Stimulated activated effector memory CD8-positive, alpha-beta T cell treated with anti-CD3 and anti-CD28 coated beads, Interleukin-12 subunit alpha, Interleukin-12 subunit beta, amount 100 ng/mL, for 72 hours (primary cell): ENCODE data around the gene TMCC2.
A peak's percentile ranks its signal among the peaks of the same experiment; 100 is the strongest.
"Not testable (repeated sequence)": the region's sequence is repeated elsewhere in the genome, so short reads cannot be mapped to it uniquely, and the experiment has no call there.

ENCODE experiments used
- ATAC-seq: fragments of 150-1000 bp; cut with Tn5 transposase; 2 replicates; pipeline ENCODE4 v1.10.0; 2021
- DNase-seq, 2 donors: peaks; one replicate each; pipeline ENCODE4 v3.0.0; 2021 to 2022; ENCODE audit warnings: low spot score in 2 of 2
- H3K27ac Mint-ChIP-seq: one replicate; pipeline ENCODE4 v1.8.0; 2022; ENCODE audit warnings: mild to moderate bottlenecking, mixed read lengths
- H3K36me3 Mint-ChIP-seq: one replicate; pipeline ENCODE4 v1.8.0; 2022; ENCODE audit warnings: mild to moderate bottlenecking, mixed read lengths
- H3K4me1 Mint-ChIP-seq: one replicate; pipeline ENCODE4 v1.8.0; 2022; ENCODE audit warnings: mixed read lengths
- H3K4me3 Mint-ChIP-seq: one replicate; pipeline ENCODE4 v1.8.0; 2022; ENCODE audit warnings: mild to moderate bottlenecking, mixed read lengths
- H3K9me3 Mint-ChIP-seq: one replicate; pipeline ENCODE4 v1.8.0; 2022; ENCODE audit warnings: mixed read lengths

TMCC2 gene

DNA sequence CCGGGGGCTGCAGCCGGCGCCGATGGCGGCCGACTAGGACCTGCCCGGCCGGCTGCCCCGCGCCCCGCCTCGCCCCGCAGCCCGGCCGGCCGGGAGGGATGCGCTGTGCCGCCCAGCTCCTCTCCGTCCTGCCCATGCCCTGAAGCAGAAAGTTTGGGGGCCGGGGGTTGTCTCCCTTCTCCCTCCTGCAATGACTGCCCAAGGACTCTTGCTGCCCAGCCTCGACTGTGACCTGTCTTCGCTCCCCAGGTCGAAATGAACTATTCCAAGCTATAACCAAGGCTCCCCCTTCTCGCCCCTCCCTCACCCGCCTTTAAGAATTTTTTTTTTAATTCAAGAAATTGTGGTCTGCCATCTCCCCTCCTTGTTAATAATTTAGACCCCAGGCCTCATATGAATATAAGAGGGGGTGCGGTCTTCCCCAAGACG, 361 bp downstream of the TMCC2 start:
- Mint-ChIP-seq H3K9me3 (no peaks in the 10 kb centered on the region), H3K27ac (peak overlapping the region; percentile 59), H3K36me3 (peaks cover 10% of the 10 kb centered on the region), H3K4me1 (peaks cover 49% of the 10 kb centered on the region), H3K4me3 (peak overlapping the region; percentile 93)
- ATAC-seq = peak; percentile 43
- no peak for DNase-seq

GRCh38 chr1:205229399-205229871, 1.7 kb downstream of the TMCC2 start:
- H3K9me3 Mint-ChIP-seq = no peaks in the 10 kb centered on the region
- H3K4me3 Mint-ChIP-seq = peak overlapping the region; percentile 93
- DNase-seq (peak in 1 of 2 donors; percentile 70), ATAC-seq (peak; percentile 72)
- H3K36me3 Mint-ChIP-seq = peaks cover 11% of the 10 kb centered on the region
- peaks cover 53% of the 10 kb centered on the region for H3K4me1 Mint-ChIP-seq
- H3K27ac Mint-ChIP-seq = peak overlapping the region; percentile 59

GRCh38 chr1:205229916-205230700, 2.4 kb downstream of the TMCC2 start:
- no peaks in the 10 kb centered on the region for H3K9me3 Mint-ChIP-seq
- peaks cover 11% of the 10 kb centered on the region for H3K36me3 Mint-ChIP-seq
- H3K4me1 Mint-ChIP-seq = peaks cover 53% of the 10 kb centered on the region
- H3K27ac Mint-ChIP-seq = no peak overlapping the region
- no peak for ATAC-seq
- H3K4me3 Mint-ChIP-seq = peak overlapping the region; percentile 93
- DNase-seq = no peak

DNA sequence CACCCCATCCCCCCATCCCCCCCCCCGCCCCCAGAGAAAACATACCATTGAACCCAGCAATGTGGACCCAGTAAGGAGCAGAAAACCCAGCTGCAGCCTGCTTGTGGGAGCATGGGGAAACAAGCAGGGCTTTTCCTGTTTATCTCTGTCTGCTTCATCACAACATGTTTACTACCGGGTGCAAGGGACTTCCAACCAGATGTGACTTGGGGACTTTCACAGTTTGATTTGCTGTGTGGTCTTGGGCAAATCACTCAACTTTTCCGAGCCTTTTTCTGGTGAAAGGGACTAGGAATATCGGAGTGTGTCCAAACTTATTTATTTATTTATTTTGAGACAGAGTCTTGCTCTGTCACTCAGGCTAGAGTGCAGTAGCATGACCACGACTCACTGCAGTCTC, 3.2 kb downstream of the TMCC2 start:
- peak overlapping the region; percentile 93 for H3K4me3 Mint-ChIP-seq
- no peak overlapping the region for H3K27ac Mint-ChIP-seq
- H3K9me3 Mint-ChIP-seq = no peaks in the 10 kb centered on the region
- ATAC-seq (no peak), DNase-seq (no peak)
- H3K4me1 Mint-ChIP-seq = peaks cover 53% of the 10 kb centered on the region
- peaks cover 11% of the 10 kb centered on the region for H3K36me3 Mint-ChIP-seq

DNA sequence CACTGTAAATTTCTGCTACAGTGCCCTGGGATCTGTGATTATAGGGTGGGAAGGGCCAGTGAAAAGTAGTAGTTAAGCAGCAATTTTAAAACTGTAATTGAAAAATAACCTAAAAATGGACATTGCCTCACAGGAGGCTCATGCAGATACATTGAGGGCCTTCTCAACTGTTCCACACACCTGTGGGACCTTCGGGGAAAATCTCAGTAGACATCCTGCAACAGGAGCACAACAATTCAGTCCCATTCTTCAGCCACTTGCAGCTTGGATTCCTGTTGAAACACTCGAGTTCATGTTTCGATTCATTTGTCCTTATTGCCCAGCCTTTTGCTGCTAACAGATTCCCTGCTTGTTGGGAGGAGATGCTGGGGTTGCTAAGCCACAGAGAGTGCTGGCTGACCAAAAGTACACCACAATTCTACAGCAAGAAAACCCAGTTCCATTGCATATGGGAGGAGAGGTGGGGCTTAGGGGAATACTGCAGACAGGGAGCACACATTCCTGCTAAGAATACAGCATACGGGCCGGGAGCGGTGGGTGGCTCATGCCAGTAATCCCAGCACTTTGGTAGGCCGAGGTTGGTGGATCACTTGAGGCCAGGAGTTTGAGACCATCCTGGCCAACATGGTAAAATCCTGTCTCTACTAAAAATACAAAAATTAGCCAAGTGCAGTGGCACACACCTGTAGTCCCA, 4.5 kb downstream of the TMCC2 start:
- peaks cover 11% of the 10 kb centered on the region for H3K36me3 Mint-ChIP-seq
- ATAC-seq = no peak
- H3K27ac Mint-ChIP-seq = no peak overlapping the region
- no peak for DNase-seq
- peaks cover 46% of the 10 kb centered on the region for H3K4me1 Mint-ChIP-seq
- no peaks in the 10 kb centered on the region for H3K9me3 Mint-ChIP-seq
- H3K4me3 Mint-ChIP-seq = no peak overlapping the region

- no peak overlapping the region for H3K4me3 Mint-ChIP-seq
- DNase-seq (no peak), ATAC-seq (peak; percentile 35)
- H3K9me3 Mint-ChIP-seq = no peaks in the 10 kb centered on the region
- peak overlapping the region; percentile 26 for H3K27ac Mint-ChIP-seq
- peaks cover 49% of the 10 kb centered on the region for H3K4me1 Mint-ChIP-seq
- peaks cover 11% of the 10 kb centered on the region for H3K36me3 Mint-ChIP-seq
Measured at GRCh38 chr1:205232945-205233397, 5.2 kb downstream of the TMCC2 start.

DNA sequence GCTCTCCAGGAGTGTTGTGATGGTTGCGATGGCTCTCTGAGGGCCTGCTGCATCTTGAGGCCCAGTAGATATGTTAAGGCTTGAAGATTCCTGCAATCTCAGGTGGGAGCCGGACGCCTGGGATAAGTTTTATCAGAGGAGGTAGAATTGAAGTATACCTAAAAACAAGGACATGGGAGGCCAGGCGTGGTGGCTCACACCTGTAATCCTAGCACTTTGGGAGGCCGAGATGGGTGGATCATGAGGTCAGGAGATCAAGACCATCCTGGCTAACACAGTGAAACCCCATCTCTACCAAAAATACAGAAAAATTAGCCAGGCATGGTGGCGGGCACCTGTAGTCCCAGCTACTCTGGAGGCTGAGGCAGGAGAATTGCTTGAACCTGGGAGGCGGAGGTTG, 6.2 kb downstream of the TMCC2 start:
- H3K4me3 Mint-ChIP-seq, ATAC-seq, DNase-seq, H3K9me3 Mint-ChIP-seq, H3K27ac Mint-ChIP-seq: not testable (repeated sequence)
- peaks cover 48% of the 10 kb centered on the region for H3K4me1 Mint-ChIP-seq
- H3K36me3 Mint-ChIP-seq = peaks cover 11% of the 10 kb centered on the region

DNA sequence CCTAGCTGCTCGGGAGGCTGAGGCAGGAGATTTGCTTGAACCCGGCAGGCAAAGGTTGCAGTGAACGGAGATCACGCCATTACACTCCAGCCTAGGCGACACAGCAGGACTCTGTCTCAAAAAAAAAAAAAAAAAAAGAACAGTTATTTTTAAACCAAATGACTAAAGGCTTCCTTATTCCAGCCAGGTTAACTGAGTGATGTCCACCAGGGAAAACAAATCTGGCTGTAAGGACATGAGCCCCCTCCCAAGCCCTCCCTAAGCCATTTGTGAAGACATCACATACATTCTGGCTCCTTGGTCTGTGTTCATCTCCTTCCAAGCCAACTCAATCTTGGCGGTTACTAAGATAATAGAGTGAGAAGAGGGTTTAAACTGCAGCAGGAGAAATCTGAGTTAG, 8.2 kb downstream of the TMCC2 start:
- no peaks in the 10 kb centered on the region for H3K9me3 Mint-ChIP-seq
- no peak overlapping the region for H3K4me3 Mint-ChIP-seq
- peaks cover 11% of the 10 kb centered on the region for H3K36me3 Mint-ChIP-seq
- ATAC-seq (no peak), DNase-seq (no peak)
- H3K27ac Mint-ChIP-seq = no peak overlapping the region
- H3K4me1 Mint-ChIP-seq = peaks cover 32% of the 10 kb centered on the region

GRCh38 chr1:205236526-205236925, 8.8 kb downstream of the TMCC2 start:
- DNase-seq = no peak
- no peak for ATAC-seq
- Mint-ChIP-seq H3K4me1 (peaks cover 32% of the 10 kb centered on the region), H3K27ac (no peak overlapping the region), H3K36me3 (peaks cover 11% of the 10 kb centered on the region), H3K4me3 (no peak overlapping the region), H3K9me3 (no peaks in the 10 kb centered on the region)

- no peaks in the 10 kb centered on the region for H3K9me3 Mint-ChIP-seq
- H3K4me3 Mint-ChIP-seq = no peak overlapping the region
- DNase-seq (no peak), ATAC-seq (no peak)
- H3K4me1 Mint-ChIP-seq = peaks cover 30% of the 10 kb centered on the region
- peak overlapping the region; percentile 82 for H3K27ac Mint-ChIP-seq
- peaks cover 11% of the 10 kb centered on the region for H3K36me3 Mint-ChIP-seq
Measured at GRCh38 chr1:205236951-205237475, 9.3 kb downstream of the TMCC2 start.

GRCh38 chr1:205237526-205238484, 10.1 kb downstream of the TMCC2 start:
- Mint-ChIP-seq H3K9me3 (no peaks in the 10 kb centered on the region), H3K4me1 (peaks cover 23% of the 10 kb centered on the region), H3K27ac (peak overlapping the region; percentile 82), H3K36me3 (peaks cover 9% of the 10 kb centered on the region), H3K4me3 (peak overlapping the region; percentile 14)
- DNase-seq = no peak
- peak; percentile 82 for ATAC-seq

DNA sequence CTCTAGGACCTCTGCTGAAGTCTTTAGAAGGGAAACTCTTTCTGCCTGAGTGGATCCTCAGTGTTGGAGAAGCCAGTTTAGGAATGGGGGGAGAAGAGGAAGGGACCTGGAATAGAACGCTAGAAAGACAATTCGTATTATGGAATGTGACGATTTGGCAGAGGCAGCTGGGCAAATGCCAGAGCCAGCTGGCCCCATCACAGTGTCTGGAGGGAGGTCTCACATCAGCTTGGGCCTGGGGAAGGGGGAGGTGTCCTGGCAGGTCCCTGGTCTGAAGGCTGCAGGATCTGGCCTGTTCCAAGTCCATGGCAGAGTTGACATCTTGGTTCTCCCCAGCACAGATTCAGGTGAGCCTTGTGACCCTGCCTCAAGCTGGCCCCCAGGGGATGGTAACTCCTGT, 11.3 kb downstream of the TMCC2 start:
- DNase-seq (no peak), ATAC-seq (no peak)
- Mint-ChIP-seq H3K9me3 (no peaks in the 10 kb centered on the region), H3K4me1 (peaks cover 16% of the 10 kb centered on the region), H3K27ac (no peak overlapping the region), H3K4me3 (no peak overlapping the region), H3K36me3 (peaks cover 6% of the 10 kb centered on the region)

- no peak for DNase-seq
- no peaks in the 10 kb centered on the region for H3K9me3 Mint-ChIP-seq
Measured at GRCh38 chr1:205240118-205240517, 12.4 kb downstream of the TMCC2 start.

GRCh38 chr1:205240569-205240968, 12.8 kb downstream of the TMCC2 start:
- no peak overlapping the region for H3K27ac Mint-ChIP-seq
- H3K4me1 Mint-ChIP-seq = peaks cover 16% of the 10 kb centered on the region
- H3K9me3 Mint-ChIP-seq = no peaks in the 10 kb centered on the region
- ATAC-seq (no peak), DNase-seq (no peak)
- H3K36me3 Mint-ChIP-seq = peaks cover 6% of the 10 kb centered on the region
- no peak overlapping the region for H3K4me3 Mint-ChIP-seq

More at GRCh38 chr1:205240118-205240517, 12.4 kb downstream of the TMCC2 start:
- Mint-ChIP-seq H3K27ac (no peak overlapping the region), H3K4me1 (peaks cover 16% of the 10 kb centered on the region), H3K36me3 (peaks cover 6% of the 10 kb centered on the region), H3K4me3 (no peak overlapping the region)
- peak; percentile 81 for ATAC-seq
